Thyroid gland (tissue), 4 donors: ENCODE results near the gene SORCS2. TPM values are rescaled to one million over a fixed set of nuclear protein-coding genes. Genes with fewer than 3 reads are reported as not detected.

Experiments used
- DNase-seq, 2 donors: peaks; one replicate each; pipeline ENCODE4 v3.0.0-alpha.2; 2019
- H3K27ac ChIP-seq, 3 donors: fragments of 200-600 bp; sonication (generic); 1 replicate in 2 of 3; 2 replicates in 1 of 3; pipeline ENCODE4 v1.5.1; 2016 to 2019; ENCODE audit warnings: mild to moderate bottlenecking in 1 of 3, moderate library complexity in 1 of 3
- H3K27me3 ChIP-seq: fragments of 200-600 bp; sonication (generic); one replicate; pipeline ENCODE4 v1.5.1; 2019
- H3K36me3 ChIP-seq, 2 donors: fragments of 200-600 bp; sonication (generic); one replicate each; pipeline ENCODE4 v1.5.1; 2016 to 2019
- H3K4me1 ChIP-seq, 2 donors: fragments of 200-600 bp; sonication (generic); one replicate each; pipeline ENCODE4 v1.5.1; 2017 to 2019
- H3K4me3 ChIP-seq, 3 donors: fragments of 200-600 bp; sonication (generic); replicated peaks in 1 of 3; 1 replicate in 2 of 3; 2 replicates in 1 of 3; pipeline ENCODE4 v1.5.1; 2016; ENCODE audit warnings: mild to moderate bottlenecking in 1 of 3
- H3K9me3 ChIP-seq: fragments of 200-600 bp; sonication (generic); one replicate; pipeline ENCODE4 v1.5.1; 2017
- POLR2A ChIP-seq, 2 donors: fragments of 450-650 bp; IDR thresholded peaks; one replicate each; pipeline ENCODE4 v1.6.1; 2017; ENCODE audit warnings: antibody characterized with exemption in 2 of 2, mild to moderate bottlenecking in 2 of 2, moderate library complexity in 1 of 2
- WGBS, 2 donors: methylation state at CpG; one replicate each; pipeline ENCODE4 v1.1.5; 2017; 5-methylcytosine and 5-hydroxymethylcytosine counted together
- intact Hi-C: fragments of 100-400 bp; cut with DNase I; formaldehyde crosslinking; loops from one replicate; pipeline ENCODE4 v1.15.1; 2023
- total RNA-seq, 4 donors: library from RNA; depleted of rRNA; stranded (reverse); fragments of >200 nt; gene quantifications; one replicate each; pipeline ENCODE4 v1.2.3, GENCODE V29; 2016
- TF ChIP-seq, protein P1 (sequence below), 6 experiments: fragments of 200-600 bp in 3 of 6; fragments of 450-650 bp in 3 of 6; sonication (generic) in 3 of 6; IDR thresholded peaks; one replicate each; pipeline ENCODE4 v1.5.1; 2016 to 2019; ENCODE audit warnings: antibody characterized with exemption in 6 of 6, mild to moderate bottlenecking in 2 of 6, inconsistent platforms in 1 of 6, moderate library complexity in 1 of 6

Gene SORCS2
- total RNA-seq, 4 donors from 2014 or later, result 1.7 to 13.6 (median 3.6) TPM

GRCh38 chr4:7645158-7645557 lies 452.8 kb downstream of the SORCS2 start:
- Histone ChIP-seq H3K36me3 (no peaks in the 10 kb centered on the region), H3K4me3 (no peak overlapping the region), H3K4me1 (peaks cover 0 to 9% of the 10 kb centered on the region in 2 donors), H3K27me3 (no peaks in the 10 kb centered on the region), H3K27ac (no peak overlapping the region), H3K9me3 (no peaks in the 10 kb centered on the region)
- no peak for TF ChIP-seq POLR2A (IDR thresholded peaks at IDR 0.05)
- TF ChIP-seq, protein P1, sequence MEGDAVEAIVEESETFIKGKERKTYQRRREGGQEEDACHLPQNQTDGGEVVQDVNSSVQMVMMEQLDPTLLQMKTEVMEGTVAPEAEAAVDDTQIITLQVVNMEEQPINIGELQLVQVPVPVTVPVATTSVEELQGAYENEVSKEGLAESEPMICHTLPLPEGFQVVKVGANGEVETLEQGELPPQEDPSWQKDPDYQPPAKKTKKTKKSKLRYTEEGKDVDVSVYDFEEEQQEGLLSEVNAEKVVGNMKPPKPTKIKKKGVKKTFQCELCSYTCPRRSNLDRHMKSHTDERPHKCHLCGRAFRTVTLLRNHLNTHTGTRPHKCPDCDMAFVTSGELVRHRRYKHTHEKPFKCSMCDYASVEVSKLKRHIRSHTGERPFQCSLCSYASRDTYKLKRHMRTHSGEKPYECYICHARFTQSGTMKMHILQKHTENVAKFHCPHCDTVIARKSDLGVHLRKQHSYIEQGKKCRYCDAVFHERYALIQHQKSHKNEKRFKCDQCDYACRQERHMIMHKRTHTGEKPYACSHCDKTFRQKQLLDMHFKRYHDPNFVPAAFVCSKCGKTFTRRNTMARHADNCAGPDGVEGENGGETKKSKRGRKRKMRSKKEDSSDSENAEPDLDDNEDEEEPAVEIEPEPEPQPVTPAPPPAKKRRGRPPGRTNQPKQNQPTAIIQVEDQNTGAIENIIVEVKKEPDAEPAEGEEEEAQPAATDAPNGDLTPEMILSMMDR (IDR thresholded peaks at IDR 0.05), result no peak
- intact Hi-C loops, result no loop called here
- no peak for DNase-seq
- WGBS, 2 donors, result 100% methylated on average over 1 of the region's 1 CpG

DNA sequence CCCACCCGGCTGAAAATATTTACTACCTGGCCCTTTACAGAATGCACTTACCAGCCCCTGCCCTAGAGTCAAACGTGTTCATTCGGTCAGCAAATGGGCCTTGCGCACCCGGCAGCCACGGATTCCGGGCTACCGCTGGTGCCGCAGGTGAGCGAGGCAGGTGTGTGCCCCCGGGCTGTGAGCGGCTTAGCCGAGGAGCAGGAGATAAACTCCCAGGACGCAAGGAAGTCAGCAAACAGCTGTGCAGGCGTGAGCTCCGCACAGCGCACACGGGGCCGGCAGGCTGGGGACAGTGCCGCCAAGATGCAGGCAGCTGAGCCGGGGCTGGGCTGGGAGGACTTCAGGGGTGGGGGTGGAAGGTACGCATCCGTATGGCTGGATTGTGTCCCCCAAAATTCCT lies 453.6 kb downstream of the SORCS2 start:
- Histone ChIP-seq H3K4me1 (peaks cover 0 to 10% of the 10 kb centered on the region in 2 donors), H3K4me3 (no peak overlapping the region), H3K27ac (no peak overlapping the region), H3K9me3 (no peaks in the 10 kb centered on the region), H3K27me3 (no peaks in the 10 kb centered on the region), H3K36me3 (no peaks in the 10 kb centered on the region)
- TF ChIP-seq POLR2A (IDR thresholded peaks at IDR 0.05), result no peak
- TF ChIP-seq, protein P1 (IDR thresholded peaks at IDR 0.05), result no peak
- no peak for DNase-seq
- WGBS, 2 donors, result 93 to 96% methylated on average over 17 to 23 of the region's 23 CpGs
- intact Hi-C loops, result no loop called here

GRCh38 chr4:7646384-7647061 lies 454.2 kb downstream of the SORCS2 start:
- Histone ChIP-seq H3K27ac (no peak overlapping the region), H3K4me3 (no peak overlapping the region), H3K9me3 (no peaks in the 10 kb centered on the region), H3K27me3 (no peaks in the 10 kb centered on the region), H3K36me3 (no peaks in the 10 kb centered on the region), H3K4me1 (peaks cover 0 to 15% of the 10 kb centered on the region in 2 donors)
- TF ChIP-seq, protein P1 (IDR thresholded peaks at IDR 0.05), result no peak
- no peak for TF ChIP-seq POLR2A (IDR thresholded peaks at IDR 0.05)
- WGBS, 2 donors, result 85 to 92% methylated on average over 18 of the region's 18 CpGs
- intact Hi-C loops, result no loop called here
- DNase-seq, result no peak

DNA sequence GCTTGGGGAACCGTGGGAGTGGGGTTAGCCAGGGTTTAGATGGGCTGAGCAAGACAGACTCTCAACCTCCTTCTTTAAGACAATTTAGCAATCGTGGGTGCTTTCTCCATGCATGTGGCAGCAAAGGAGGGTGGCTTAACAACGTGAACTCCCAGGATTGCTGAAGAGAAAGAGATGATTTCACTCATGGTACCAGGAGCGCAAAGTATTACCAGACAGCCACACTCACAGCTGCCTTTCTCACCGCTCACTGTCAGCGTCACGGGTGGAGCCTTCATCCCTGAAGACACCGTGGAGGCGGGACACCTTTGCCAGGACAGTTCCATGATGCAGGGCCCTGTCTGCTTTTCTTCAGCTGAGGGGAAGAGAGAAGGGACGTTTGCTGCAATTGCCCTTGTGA lies 454.8 kb downstream of the SORCS2 start:
- Histone ChIP-seq H3K27me3 (no peaks in the 10 kb centered on the region), H3K36me3 (no peaks in the 10 kb centered on the region), H3K9me3 (no peaks in the 10 kb centered on the region), H3K4me1 (peaks cover 3 to 22% of the 10 kb centered on the region in 2 donors), H3K27ac (no peak overlapping the region), H3K4me3 (no peak overlapping the region)
- WGBS, 2 donors, result 89 to 93% methylated on average over 10 of the region's 10 CpGs
- TF ChIP-seq POLR2A (IDR thresholded peaks at IDR 0.05), result no peak
- TF ChIP-seq, protein P1 (IDR thresholded peaks at IDR 0.05), result no peak
- intact Hi-C loops, result no loop called here
- no peak for DNase-seq
